ENCODE measurements around the gene RILPL1. TPM values are rescaled to one million over a fixed set of nuclear protein-coding genes. Genes with fewer than 3 reads are reported as not detected.

The RILPL1 gene
- total and polyA plus RNA-seq, 2 experiments from 2014 or later: 13.6 to 17.5 TPM

GRCh38 chr12:123487428-123487827 is 46.1 kb downstream of the RILPL1 start:
- H4K20me1 ChIP-seq (ENCODE audit: insufficient read depth, poor library complexity, severe bottlenecking): no peaks in the 10 kb centered on the region
- H3K27ac ChIP-seq: no peak overlapping the region
- over 99% methylated on average over 6 of the region's 6 CpGs for WGBS (ENCODE audit: low lambda C conversion rate, missing lambda C conversion rate)
- H3K79me2 ChIP-seq: no peaks in the 10 kb centered on the region
- no peaks in the 10 kb centered on the region for H3K36me3 ChIP-seq (replicated peaks; ENCODE audit: insufficient read depth, low read depth)
- no peak overlapping the region for H3K4me2 ChIP-seq
- no peaks in the 10 kb centered on the region for H3K27me3 ChIP-seq
- TF ChIP-seq EZH2 (IDR thresholded peaks at IDR 0.05; ENCODE audit: borderline replicate concordance): no peak
- TF ChIP-seq EZH2phosphoT487 (IDR thresholded peaks at IDR 0.05; ENCODE audit: low read depth, severe bottlenecking, unreplicated experiment): no peak
- no peak for TF ChIP-seq CTCF (IDR thresholded peaks at IDR 0.05; ENCODE audit: poor library complexity)
- no peaks in the 10 kb centered on the region for H3K9me2 ChIP-seq (replicated peaks; ENCODE audit: insufficient read depth)
- H3K4me3 ChIP-seq: no peak overlapping the region
- H3K4me1 ChIP-seq (ENCODE audit: insufficient read depth): no peaks in the 10 kb centered on the region
- no peak overlapping the region for H2AFZ ChIP-seq
- no peak for DNase-seq (ENCODE audit: low spot score)
- H3K9me3 ChIP-seq (ENCODE audit: low read depth): no peaks in the 10 kb centered on the region

- Histone ChIP-seq H3K4me3 (no peak overlapping the region), H2AFZ (no peak overlapping the region), H3K9me3 (ENCODE audit: low read depth) (no peaks in the 10 kb centered on the region), H3K9me2 (replicated peaks; ENCODE audit: insufficient read depth) (no peaks in the 10 kb centered on the region), H3K4me2 (no peak overlapping the region), H3K79me2 (no peaks in the 10 kb centered on the region), H4K20me1 (ENCODE audit: insufficient read depth, poor library complexity, severe bottlenecking) (no peaks in the 10 kb centered on the region), H3K36me3 (replicated peaks; ENCODE audit: insufficient read depth, low read depth) (no peaks in the 10 kb centered on the region), H3K27ac (no peak overlapping the region), H3K4me1 (ENCODE audit: insufficient read depth) (no peaks in the 10 kb centered on the region), H3K27me3 (no peaks in the 10 kb centered on the region)
- 93% methylated on average over 12 of the region's 14 CpGs for WGBS (ENCODE audit: low lambda C conversion rate, missing lambda C conversion rate)
- TF ChIP-seq EZH2 (IDR thresholded peaks at IDR 0.05; ENCODE audit: borderline replicate concordance): no peak
- TF ChIP-seq EZH2phosphoT487 (IDR thresholded peaks at IDR 0.05; ENCODE audit: low read depth, severe bottlenecking, unreplicated experiment): no peak
- TF ChIP-seq CTCF (IDR thresholded peaks at IDR 0.05; ENCODE audit: poor library complexity): no peak
- no peak for DNase-seq (ENCODE audit: low spot score)
Measured at GRCh38 chr12:123485756-123486155, 47.8 kb downstream of the RILPL1 start.

GRCh38 chr12:123483602-123484248 is 49.8 kb downstream of the RILPL1 start:
- no peaks in the 10 kb centered on the region for H3K4me1 ChIP-seq (ENCODE audit: insufficient read depth)
- DNase-seq (ENCODE audit: low spot score): no peak
- no peak overlapping the region for H2AFZ ChIP-seq
- no peak overlapping the region for H3K4me2 ChIP-seq
- H3K27me3 ChIP-seq: no peaks in the 10 kb centered on the region
- H3K27ac ChIP-seq: no peak overlapping the region
- H3K79me2 ChIP-seq: no peaks in the 10 kb centered on the region
- H3K4me3 ChIP-seq: no peak overlapping the region
- 94% methylated on average over 15 of the region's 18 CpGs for WGBS (ENCODE audit: low lambda C conversion rate, missing lambda C conversion rate)
- H3K36me3 ChIP-seq (replicated peaks; ENCODE audit: insufficient read depth, low read depth): no peaks in the 10 kb centered on the region
- TF ChIP-seq EZH2 (IDR thresholded peaks at IDR 0.05; ENCODE audit: borderline replicate concordance) (no peak), CTCF (IDR thresholded peaks at IDR 0.05; ENCODE audit: poor library complexity) (no peak), EZH2phosphoT487 (IDR thresholded peaks at IDR 0.05; ENCODE audit: low read depth, severe bottlenecking, unreplicated experiment) (no peak)
- no peaks in the 10 kb centered on the region for H3K9me2 ChIP-seq (replicated peaks; ENCODE audit: insufficient read depth)
- no peaks in the 10 kb centered on the region for H4K20me1 ChIP-seq (ENCODE audit: insufficient read depth, poor library complexity, severe bottlenecking)
- H3K9me3 ChIP-seq (ENCODE audit: low read depth): no peaks in the 10 kb centered on the region

Measured in hepatocyte (in vitro differentiated cells).